Activated CD4-positive, alpha-beta T cell treated with anti-CD3 and anti-CD28 coated beads, Interleukin-2, amount 10 ng/mL, durations not matched to agents 24 days and 14 days (primary cell): ENCODE measurements around the gene C19orf12. TPM values are rescaled to one million over a fixed set of nuclear protein-coding genes. Genes with fewer than 3 reads are reported as not detected.

ENCODE experiments used
- DNase-seq: peaks from one replicate; pipeline ENCODE4 v3.0.0; 2022
- H3K27ac Mint-ChIP-seq: one replicate; pipeline ENCODE4 v1.8.0; 2022; ENCODE audit warnings: mild to moderate bottlenecking, mixed read lengths
- H3K27me3 Mint-ChIP-seq: one replicate; pipeline ENCODE4 v1.8.0; 2022; ENCODE audit warnings: mixed read lengths
- H3K36me3 Mint-ChIP-seq: one replicate; pipeline ENCODE4 v1.8.0; 2022; ENCODE audit warnings: low read depth, mild to moderate bottlenecking, mixed read lengths
- H3K4me1 Mint-ChIP-seq: one replicate; pipeline ENCODE4 v1.8.0; 2021; ENCODE audit warnings: mixed read lengths
- H3K4me3 Mint-ChIP-seq: one replicate; pipeline ENCODE4 v1.8.0; 2022; ENCODE audit warnings: mild to moderate bottlenecking, moderate library complexity, mixed read lengths
- H3K9me3 Mint-ChIP-seq: one replicate; pipeline ENCODE4 v1.8.0; 2021; ENCODE audit warnings: mixed read lengths
- intact Hi-C: fragments of 100-400 bp; cut with micrococcal nuclease; formaldehyde crosslinking; loops from one replicate; pipeline ENCODE4 v1.15.1; 2023
- total RNA-seq: library from RNA; stranded (reverse); gene quantifications from 2 replicates; pipeline ENCODE4 v1.2.3, GENCODE V29; 2022

Gene C19orf12
- total RNA-seq, 1 donor from 2014 or later: 41.6 TPM

DNA sequence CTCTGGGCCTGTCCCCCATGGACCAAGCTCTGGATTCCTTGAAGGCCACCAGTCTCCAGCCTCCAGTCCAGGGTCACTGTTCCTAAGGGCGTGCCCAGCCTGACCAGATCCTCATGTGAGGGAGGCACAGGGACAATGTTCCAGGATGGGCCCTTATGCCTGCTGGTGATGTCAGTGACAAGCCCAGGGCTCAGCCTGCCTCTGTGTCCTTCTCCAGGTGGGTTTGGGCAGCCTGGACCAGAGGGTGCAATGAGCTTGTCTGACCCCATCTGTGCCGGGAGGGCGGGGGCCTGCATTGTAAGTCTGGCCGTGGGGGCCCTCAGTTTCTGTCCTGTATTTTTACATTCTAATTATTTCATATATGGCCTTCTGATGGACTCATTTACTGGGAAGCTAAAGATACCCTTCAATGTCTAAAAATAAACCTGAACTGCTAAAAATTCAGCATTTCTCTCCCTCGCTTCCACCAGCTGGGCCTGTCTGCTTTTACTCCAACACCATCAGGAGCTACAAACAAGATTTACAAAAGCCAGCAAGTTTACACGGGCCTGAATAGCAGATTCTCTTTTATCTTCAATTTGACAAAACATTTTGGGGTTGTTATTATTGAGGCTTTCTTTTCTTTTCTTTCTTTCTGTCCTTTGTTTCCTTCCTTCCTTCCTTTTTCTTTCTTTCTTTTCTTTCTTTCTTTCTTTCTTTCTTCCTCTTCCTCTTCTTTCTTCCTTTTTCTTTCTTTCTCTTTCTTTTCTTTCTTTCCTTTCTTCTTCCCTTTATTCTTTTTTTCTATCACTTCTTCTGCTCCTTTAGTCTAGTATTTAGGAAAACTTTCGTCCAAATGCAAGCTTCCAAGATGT lies 34.2 kb upstream of the C19orf12 start:
- intact Hi-C loops: no loop called here
- no peaks in the 10 kb centered on the region for H3K4me1 Mint-ChIP-seq
- peaks cover 4% of the 10 kb centered on the region for H3K27me3 Mint-ChIP-seq
- no peak overlapping the region for H3K4me3 Mint-ChIP-seq
- H3K36me3 Mint-ChIP-seq: no peaks in the 10 kb centered on the region
- no peaks in the 10 kb centered on the region for H3K9me3 Mint-ChIP-seq
- no peak overlapping the region for H3K27ac Mint-ChIP-seq
- no peak for DNase-seq

DNA sequence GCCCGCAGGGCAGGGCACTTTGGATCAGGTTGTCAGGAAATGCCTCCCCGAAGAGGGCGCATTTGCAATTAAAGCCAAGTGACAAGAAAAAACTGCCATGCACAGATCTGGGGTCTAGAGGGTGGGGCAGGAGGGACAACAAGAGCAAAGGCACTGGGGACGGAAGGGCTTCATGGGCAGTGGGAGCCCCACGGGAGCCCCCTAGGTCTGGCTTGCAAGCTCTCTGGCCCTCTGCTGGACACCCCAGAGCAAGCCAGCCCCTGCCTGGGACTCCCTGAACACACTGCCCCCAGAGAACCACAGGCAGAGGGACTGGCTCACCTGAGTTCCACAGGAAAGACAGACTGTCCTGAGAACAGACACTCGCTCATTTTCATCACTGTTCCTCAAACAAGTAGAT lies 30.2 kb upstream of the C19orf12 start:
- Mint-ChIP-seq H3K9me3 (no peaks in the 10 kb centered on the region), H3K27ac (no peak overlapping the region), H3K27me3 (peaks cover 3% of the 10 kb centered on the region), H3K36me3 (no peaks in the 10 kb centered on the region), H3K4me3 (no peak overlapping the region), H3K4me1 (no peaks in the 10 kb centered on the region)
- DNase-seq: no peak
- intact Hi-C loops: no loop called here

DNA sequence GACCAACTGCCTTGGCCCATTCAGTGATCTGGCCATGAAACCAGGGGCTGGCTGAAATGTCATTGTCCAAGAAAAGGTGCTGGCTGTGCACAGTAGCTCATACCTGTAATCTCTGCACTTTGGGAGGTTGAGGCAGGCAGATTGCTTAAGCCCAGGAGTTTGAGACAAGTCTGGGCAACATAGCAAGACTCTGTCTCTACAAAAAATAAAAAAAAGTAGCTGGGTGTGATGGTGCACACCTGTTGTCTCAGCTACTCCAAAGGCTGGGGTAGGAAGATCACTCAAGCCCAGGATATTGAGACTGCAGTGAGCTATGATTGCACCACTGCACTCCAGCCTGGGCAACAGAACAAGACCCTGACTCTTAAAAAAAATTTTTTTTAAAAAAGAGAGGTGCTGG lies 28.6 kb upstream of the C19orf12 start:
- intact Hi-C loops: no loop called here
- Mint-ChIP-seq H3K9me3 (no peaks in the 10 kb centered on the region), H3K4me1 (no peaks in the 10 kb centered on the region), H3K36me3 (no peaks in the 10 kb centered on the region), H3K27ac (no peak overlapping the region), H3K27me3 (peaks cover 2% of the 10 kb centered on the region), H3K4me3 (no peak overlapping the region)
- DNase-seq: no peak

DNA sequence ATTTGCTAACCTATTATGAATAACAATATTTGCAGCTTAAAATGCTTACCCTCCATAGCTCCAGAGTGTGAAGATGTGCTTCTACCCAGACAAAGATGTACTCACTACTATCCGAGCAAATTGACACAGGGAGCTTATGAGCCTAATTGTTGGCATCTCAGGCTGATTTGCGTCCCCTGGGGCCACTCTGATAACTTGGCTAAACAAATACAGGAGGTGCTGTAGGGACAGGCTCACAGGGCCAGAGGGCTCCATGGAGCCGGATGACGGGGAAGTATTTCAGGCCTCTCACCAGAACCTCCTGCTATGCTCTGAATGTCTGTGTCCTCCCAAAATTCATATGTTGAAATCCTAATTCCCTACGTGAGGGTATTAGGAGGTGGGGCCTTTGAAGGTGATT lies 26.7 kb upstream of the C19orf12 start:
- Mint-ChIP-seq H3K27me3 (peaks cover 4% of the 10 kb centered on the region), H3K36me3 (no peaks in the 10 kb centered on the region), H3K27ac (no peak overlapping the region), H3K9me3 (no peaks in the 10 kb centered on the region), H3K4me3 (no peak overlapping the region), H3K4me1 (no peaks in the 10 kb centered on the region)
- DNase-seq: no peak
- intact Hi-C loops: no loop called here

DNA sequence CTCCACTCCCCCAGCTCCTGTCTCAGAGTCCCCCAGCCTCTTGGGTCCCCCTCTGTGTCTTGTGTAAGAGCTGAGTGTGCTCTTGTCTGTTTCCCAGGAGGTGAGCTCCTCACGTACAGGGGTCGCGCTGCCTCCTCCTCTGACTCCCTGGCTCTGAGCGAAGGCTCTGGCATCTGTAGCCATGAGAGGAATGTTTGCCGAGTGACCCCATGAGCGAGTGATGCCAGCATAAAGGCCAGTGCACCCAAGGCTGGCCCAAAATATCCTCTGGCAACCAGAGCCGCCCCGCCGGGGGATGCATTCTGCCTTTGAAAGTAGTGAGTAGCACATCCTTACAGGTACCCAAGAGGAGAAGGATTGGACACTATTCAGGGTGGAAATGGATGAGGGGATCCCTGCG lies 26.2 kb upstream of the C19orf12 start:
- no peaks in the 10 kb centered on the region for H3K36me3 Mint-ChIP-seq
- intact Hi-C loops: no loop called here
- no peak for DNase-seq
- no peaks in the 10 kb centered on the region for H3K4me1 Mint-ChIP-seq
- peaks cover 6% of the 10 kb centered on the region for H3K27me3 Mint-ChIP-seq
- no peaks in the 10 kb centered on the region for H3K9me3 Mint-ChIP-seq
- H3K4me3 Mint-ChIP-seq: no peak overlapping the region
- no peak overlapping the region for H3K27ac Mint-ChIP-seq

DNA sequence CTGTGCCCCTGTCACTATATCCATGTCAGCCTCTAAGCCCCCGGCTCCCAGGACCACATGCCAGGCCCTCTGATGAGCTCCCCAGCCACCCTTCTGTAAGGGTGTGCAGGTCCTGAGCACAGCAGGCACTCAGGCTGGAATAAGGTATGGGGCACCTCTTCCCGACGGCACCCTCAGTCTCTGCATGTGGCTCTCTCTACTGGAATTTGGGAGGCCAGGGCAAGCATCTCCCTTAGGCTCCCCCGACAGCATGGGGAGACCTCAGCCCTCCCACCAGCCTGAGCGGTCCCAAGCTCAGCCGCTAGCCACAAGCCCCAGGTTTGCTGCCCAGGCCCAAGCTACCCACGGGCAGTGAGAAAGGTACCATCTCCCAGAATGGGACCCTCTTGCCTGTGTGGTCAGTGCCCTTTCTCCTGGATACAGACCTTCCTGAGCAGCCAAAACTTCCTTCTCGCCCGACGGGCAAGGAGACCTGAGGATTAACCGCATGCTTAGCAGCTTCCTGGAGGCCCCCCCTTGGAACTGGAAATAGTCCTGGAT lies 22.5 kb upstream of the C19orf12 start:
- H3K27ac Mint-ChIP-seq: no peak overlapping the region
- H3K4me1 Mint-ChIP-seq: no peaks in the 10 kb centered on the region
- peaks cover 9% of the 10 kb centered on the region for H3K27me3 Mint-ChIP-seq
- DNase-seq: no peak
- H3K9me3 Mint-ChIP-seq: no peaks in the 10 kb centered on the region
- intact Hi-C loops: loop anchor here (10.0 kb wide), 1 partner anchor 917 kb away; no protein-coding TSS in a partner anchor
- H3K4me3 Mint-ChIP-seq: no peak overlapping the region
- no peaks in the 10 kb centered on the region for H3K36me3 Mint-ChIP-seq

DNA sequence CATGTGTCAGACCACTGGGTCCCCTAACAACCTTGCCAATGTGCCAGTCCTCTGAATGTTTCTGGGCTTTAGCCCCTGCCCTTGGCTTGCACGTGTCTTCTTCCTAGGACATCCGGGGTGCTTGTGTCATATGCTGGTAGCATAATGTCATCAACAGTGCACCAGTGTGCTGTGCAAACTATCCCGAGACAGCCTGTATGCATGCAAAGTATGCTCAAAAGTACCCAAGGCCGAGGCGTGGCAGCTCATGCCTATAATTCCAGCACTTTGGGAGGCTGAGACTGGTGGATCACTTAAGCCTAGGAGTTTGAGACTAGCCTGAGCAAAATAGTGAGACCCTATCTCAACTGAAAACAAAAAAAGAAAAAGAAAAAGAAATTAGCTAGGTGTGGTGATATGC lies 20.8 kb upstream of the C19orf12 start:
- Mint-ChIP-seq H3K4me3 (no peak overlapping the region), H3K27me3 (peaks cover 13% of the 10 kb centered on the region), H3K4me1 (no peaks in the 10 kb centered on the region), H3K27ac (no peak overlapping the region), H3K9me3 (no peaks in the 10 kb centered on the region), H3K36me3 (no peaks in the 10 kb centered on the region)
- no peak for DNase-seq
- intact Hi-C loops: loop anchor here (10.0 kb wide), 1 partner anchor 919 kb away; no protein-coding TSS in a partner anchor

DNA sequence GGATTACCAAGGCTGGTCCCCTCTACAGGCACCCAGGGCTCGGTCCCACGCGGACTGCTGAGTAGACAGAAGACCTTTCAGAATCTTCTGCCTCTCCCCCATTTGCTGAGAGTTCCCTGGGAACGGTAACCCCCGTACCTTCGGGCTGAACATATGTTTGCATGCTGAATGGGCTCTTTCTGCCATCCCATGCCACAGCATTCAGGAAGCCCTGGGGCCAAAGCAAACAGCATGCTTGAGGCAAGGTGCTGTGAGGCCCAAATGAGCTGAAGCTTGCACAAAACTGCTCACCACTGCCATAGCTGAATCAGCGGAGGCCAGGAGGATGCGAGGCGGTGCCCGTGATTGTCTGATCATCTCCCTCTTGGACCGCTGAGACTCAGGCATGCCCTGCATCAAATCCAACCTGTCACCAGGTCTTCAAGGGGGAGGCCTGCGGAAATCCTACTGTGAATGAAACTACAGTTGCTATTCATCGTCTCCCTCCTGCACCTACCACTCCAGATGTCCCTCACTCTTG lies 16.3 kb upstream of the C19orf12 start:
- no peak overlapping the region for H3K4me3 Mint-ChIP-seq
- intact Hi-C loops: loop anchor here (10.0 kb wide), 1 partner anchor 923 kb away; no protein-coding TSS in a partner anchor
- no peaks in the 10 kb centered on the region for H3K4me1 Mint-ChIP-seq
- H3K36me3 Mint-ChIP-seq: no peaks in the 10 kb centered on the region
- H3K27me3 Mint-ChIP-seq: peaks cover 24% of the 10 kb centered on the region
- no peak overlapping the region for H3K27ac Mint-ChIP-seq
- H3K9me3 Mint-ChIP-seq: no peaks in the 10 kb centered on the region
- no peak for DNase-seq

DNA sequence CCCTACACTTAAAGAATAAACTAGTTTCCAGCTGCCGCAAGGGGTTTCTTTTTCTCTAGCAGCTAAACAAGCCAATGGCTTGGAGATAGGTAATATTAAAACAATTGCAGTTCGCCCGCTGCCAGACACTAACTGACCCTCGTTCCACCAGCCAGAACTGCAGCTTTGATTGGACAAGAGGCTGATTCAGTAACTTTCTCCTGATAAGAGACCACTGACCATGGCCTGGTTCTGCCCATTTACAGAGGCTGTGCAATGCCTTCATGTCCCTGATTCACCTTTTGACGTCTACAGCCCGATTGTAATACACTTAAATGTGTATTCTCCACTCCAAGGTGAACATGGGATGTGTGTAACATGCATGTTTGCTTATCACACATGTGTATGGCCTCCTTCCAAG lies 12.8 kb upstream of the C19orf12 start:
- Mint-ChIP-seq H3K4me1 (peaks cover 2% of the 10 kb centered on the region), H3K27ac (no peak overlapping the region), H3K9me3 (no peaks in the 10 kb centered on the region), H3K27me3 (peaks cover 50% of the 10 kb centered on the region), H3K4me3 (no peak overlapping the region), H3K36me3 (no peaks in the 10 kb centered on the region)
- DNase-seq: no peak
- intact Hi-C loops: loop anchor here (10.0 kb wide), 1 partner anchor 497 kb away; no protein-coding TSS in a partner anchor

DNA sequence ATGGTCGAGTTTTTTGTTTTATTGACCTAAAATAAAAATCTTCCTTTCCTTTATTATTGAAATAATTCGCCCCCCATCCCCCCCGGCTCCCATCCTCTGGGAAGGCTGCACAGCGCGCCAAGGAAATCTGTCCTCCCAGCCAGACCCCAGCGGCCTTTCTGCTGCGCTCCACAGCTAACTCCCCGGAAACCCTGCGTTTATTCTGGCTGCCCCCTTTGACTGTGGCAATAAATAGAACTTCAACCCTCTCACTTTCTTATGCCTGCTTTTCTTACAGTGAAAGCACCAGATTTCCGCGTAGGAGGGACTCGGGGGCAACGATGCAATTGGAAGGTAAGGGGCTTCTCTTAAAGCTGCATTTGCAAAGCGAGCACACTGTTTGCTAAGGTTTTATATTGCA lies 9.7 kb upstream of the C19orf12 start:
- no peak overlapping the region for H3K27ac Mint-ChIP-seq
- H3K4me3 Mint-ChIP-seq: no peak overlapping the region
- intact Hi-C loops: loop anchor here (10.0 kb wide), 1 partner anchor 500 kb away; no protein-coding TSS in a partner anchor
- DNase-seq: no peak
- peaks cover 2% of the 10 kb centered on the region for H3K4me1 Mint-ChIP-seq
- no peaks in the 10 kb centered on the region for H3K9me3 Mint-ChIP-seq
- H3K36me3 Mint-ChIP-seq: no peaks in the 10 kb centered on the region
- peaks cover 56% of the 10 kb centered on the region for H3K27me3 Mint-ChIP-seq

DNA sequence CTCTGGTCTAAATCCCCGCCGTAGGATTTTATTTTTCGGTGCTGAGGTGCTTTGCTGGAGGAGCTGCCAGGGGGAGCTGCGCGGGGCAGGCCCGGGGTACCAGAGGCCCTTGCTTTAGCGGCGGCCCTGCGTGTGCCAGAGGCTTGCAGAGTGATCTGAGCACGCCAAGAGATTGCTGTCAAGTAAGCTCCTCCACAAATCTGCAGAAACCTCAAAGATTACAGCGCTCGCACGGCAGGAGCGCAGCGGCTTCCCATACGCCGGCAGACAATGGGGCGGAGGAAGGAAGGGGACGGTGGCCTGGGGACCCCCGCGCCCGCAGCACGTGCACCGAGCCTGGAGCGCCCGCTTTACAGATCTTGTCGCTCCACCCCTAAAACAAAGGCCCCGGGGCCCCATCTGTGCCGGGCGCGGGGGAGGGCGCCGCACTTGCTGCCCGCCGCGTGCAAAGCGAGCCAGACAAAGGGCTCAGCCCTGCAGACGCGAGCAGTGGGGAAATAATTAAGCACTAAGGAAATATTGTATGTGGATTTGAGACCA lies 9.1 kb upstream of the C19orf12 start:
- H3K27me3 Mint-ChIP-seq: peaks cover 50% of the 10 kb centered on the region
- intact Hi-C loops: loop anchor here (10.0 kb wide), 1 partner anchor 501 kb away; no protein-coding TSS in a partner anchor
- no peaks in the 10 kb centered on the region for H3K36me3 Mint-ChIP-seq
- peaks cover 2% of the 10 kb centered on the region for H3K4me1 Mint-ChIP-seq
- no peaks in the 10 kb centered on the region for H3K9me3 Mint-ChIP-seq
- DNase-seq: peak; percentile 71
- peak overlapping the region; percentile 70 for H3K4me3 Mint-ChIP-seq
- H3K27ac Mint-ChIP-seq: no peak overlapping the region

DNA sequence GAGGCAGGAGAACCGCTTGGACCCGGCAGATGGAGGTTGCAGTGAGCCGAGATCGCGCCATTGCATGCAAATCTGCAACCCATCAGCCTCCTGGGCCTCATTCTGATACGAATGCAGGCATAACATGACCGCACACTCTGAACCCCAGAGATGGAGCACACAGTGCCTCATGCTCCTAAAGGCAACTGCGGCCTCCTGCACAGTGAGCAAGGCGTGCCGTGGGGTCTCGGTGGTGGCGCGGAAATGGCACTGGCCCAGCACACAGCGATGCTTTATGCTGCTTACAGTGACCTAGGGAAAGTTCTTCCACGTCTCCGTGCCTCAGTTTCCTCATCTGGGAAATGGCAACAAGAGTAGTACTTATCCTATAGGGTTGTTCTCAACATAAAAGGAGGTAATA lies 2.0 kb upstream of the C19orf12 start:
- Mint-ChIP-seq H3K27ac (no peak overlapping the region), H3K4me3 (no peak overlapping the region), H3K4me1 (peaks cover 35% of the 10 kb centered on the region), H3K36me3 (peaks cover 15% of the 10 kb centered on the region), H3K9me3 (no peaks in the 10 kb centered on the region), H3K27me3 (peaks cover 11% of the 10 kb centered on the region)
- no peak for DNase-seq
- intact Hi-C loops: loop anchor here (5.0 kb wide), 2 partner anchors 35 to 155 kb away; no protein-coding TSS in a partner anchor

DNA sequence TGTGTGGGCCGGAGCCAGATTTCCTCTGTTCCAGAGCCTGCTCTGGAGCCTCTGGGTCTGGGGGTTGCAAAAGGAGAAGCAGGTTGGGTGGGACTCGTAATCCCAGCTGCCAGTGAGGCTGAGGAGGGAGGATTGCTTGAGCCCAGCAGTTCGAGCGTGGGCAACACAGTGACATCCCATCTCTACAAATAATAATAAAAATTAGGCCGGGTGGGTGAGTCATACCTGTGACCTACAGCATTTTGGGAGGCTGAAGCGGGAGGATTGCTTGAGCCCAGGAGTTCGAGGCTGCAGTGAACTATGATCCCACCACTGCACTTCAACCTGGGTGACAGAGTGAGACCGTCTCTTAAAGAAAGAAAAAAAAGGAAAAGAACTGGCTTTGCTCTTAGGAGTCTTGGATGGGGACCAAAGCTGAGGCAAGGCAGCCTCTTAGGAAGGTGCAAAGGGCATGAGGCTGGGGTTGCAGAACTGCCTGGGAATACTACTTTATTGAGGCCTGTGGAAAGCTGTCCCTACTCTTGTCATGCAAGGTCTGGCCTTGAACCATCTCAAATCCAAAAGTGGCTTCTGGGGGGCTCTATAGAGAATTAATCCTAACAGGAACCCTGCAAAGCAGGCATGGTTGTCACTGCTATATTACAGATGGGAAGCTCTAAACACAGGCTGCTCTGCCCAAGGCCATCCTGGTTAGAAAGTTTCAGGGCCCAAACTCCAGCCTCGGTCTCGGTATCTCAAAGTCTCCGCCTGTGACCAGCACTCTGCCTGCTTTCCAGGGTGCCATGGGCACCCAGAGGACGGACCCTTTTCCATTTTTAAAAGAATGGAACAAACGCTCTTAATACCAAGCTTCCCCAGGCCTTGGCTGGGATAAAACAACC lies 880 bp upstream of the C19orf12 start:
- peak overlapping the region; percentile 93 for H3K4me3 Mint-ChIP-seq
- DNase-seq: peak; percentile 68
- peaks cover 45% of the 10 kb centered on the region for H3K4me1 Mint-ChIP-seq

More for the DNA sequence above, 880 bp upstream of the C19orf12 start:
- Mint-ChIP-seq H3K27me3 (peaks cover 4% of the 10 kb centered on the region), H3K9me3 (no peaks in the 10 kb centered on the region), H3K36me3 (peaks cover 20% of the 10 kb centered on the region), H3K27ac (peak overlapping the region; percentile 99)
- intact Hi-C loops: loop anchor here (1.0 to 5.0 kb wide), 7 partner anchors 22 to 156 kb away; partner anchors contain the start of gene POP4
